ENCODE data around the gene CEP68. TPM values are rescaled to one million over a fixed set of nuclear protein-coding genes. Genes with fewer than 3 reads are reported as not detected.

CEP68 gene
- total and polyA plus RNA-seq, 5 experiments from 2014 or later = 26.6 to 61.7 (median 39.1) TPM

DNA sequence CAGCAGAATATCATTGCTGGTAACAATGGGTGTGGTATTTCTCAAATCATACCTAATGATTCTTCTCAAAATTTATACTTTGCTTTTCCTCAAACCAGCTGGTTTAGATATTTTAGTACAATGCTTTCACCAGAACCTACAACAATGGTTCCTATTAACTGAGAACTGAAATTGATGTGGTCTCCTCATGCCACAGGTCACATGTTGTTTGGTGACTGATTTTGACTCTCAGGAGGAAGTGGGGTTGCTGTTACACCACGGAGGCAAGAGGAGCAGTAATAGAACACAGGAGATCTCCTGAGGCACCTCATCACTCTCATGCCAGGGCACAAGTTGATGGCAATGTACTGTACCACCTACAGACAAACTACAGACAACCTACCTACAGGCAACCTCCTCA lies 3.0 kb upstream of the CEP68 start:
- no peaks in the 10 kb centered on the region for H3K27me3 Mint-ChIP-seq
- no peaks in the 10 kb centered on the region for H3K36me3 Mint-ChIP-seq
- ATAC-seq = peak; percentile 10 to 38
- H3K4me1 Mint-ChIP-seq = peaks cover 32 to 58% (median 54%) of the 10 kb centered on the region in 4 donors
- no peaks in the 10 kb centered on the region for H3K9me3 Mint-ChIP-seq
- POLR2A ChIA-PET = interaction anchor here (0.6 to 1.7 kb wide), 4 partner anchors 12 to 135 kb away, joined by 4 to 5 read pairs (median 5); partner anchors contain the start of gene RAB1A
- DNase-seq = peak in 9 of 10 donors; percentile 16 to 78 (median 55)
- H3K4me3 Mint-ChIP-seq = peak overlapping the region; percentile 38 to 81 (median 62)
- H3K27ac Mint-ChIP-seq = peak overlapping the region in 9 of 10 donors; percentile 62 to 88 (median 81)

DNA sequence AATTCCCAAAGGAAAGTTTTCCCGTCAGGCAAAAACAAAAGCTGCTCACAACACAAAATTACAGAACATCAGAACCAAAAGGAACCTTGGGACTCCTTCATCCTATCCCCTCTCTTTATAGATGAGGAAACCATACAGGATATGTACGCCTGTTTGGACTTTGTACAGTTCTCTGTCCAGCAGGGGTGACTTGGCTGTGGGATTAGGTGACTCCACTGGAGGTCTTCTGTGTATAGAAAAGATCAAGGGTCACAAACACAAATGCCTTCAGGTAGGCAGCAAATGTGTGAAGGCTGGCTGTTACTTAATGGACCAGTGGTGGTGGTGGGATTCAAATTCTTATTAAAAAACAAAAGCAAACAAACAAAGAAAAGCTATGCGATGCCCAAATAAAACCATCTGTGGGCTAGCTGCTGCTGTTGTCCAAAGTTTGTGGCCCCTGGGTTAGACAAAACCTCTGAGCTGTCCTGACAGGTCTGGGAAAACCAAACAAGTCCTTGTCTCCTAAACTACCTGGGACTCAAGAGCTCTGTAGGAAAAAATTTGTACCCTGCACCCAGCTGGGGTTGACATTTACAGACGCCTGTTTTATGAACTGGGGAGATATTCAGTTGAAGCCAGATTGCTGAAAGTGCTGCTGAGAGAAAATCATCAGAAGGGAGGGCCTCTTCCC lies 1.3 kb upstream of the CEP68 start:
- POLR2A ChIA-PET = interaction anchor here (0.9 to 5.0 kb wide), 11 partner anchors 9 to 1466 kb away, joined by 3 to 64 read pairs (median 5); partner anchors contain the start of genes ACTR2, AFTPH, MDH1 and RAB1A
- Mint-ChIP-seq H3K4me1 (peaks cover 36 to 75% (median 69%) of the 10 kb centered on the region in 4 donors), H3K9me3 (no peaks in the 10 kb centered on the region), H3K27me3 (no peaks in the 10 kb centered on the region), H3K27ac (peak overlapping the region in 9 of 10 donors; percentile 48 to 99 (median 95)), H3K4me3 (peak overlapping the region; percentile 81 to 98 (median 96)), H3K36me3 (no peaks in the 10 kb centered on the region)
- no peak for ATAC-seq
- DNase-seq = no peak

DNA sequence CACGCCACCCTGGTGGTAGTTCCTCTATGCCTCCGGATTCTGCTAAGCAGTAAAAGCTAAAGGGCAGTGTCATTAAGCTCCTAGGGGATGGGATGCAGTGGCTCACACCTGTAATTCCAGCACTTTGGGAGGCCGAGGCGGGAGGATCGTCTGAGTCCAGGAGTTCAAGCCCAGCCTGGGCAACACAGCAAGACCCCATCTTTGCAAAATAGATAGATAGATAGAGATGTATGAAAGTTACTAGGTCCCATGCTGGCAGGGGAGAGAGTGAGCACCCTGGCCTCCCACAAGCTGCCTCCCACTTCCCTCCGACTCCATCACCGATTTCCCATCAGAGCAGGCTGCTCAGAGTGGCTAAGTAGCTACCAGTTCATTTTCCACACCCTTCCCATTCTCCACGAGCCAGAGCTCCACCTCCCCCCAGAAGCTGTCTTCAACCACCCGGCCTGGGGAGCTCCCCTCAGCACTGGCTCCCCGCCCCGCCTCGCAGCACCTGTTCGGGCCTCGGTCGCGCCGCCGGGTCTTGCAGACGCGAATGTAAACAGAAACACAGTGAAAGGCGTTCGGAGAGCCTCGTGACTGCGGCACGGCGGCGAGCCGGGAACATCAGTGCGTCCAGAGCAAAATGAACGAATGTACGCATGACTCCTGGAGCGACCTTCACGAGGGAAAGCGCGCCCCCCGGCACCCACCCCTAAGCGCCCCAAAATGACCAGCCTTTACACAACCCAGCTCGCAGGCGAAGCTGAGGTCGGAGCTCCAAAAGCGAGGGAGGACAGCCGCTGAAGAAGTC lies 598 bp upstream of the CEP68 start:
- POLR2A ChIA-PET = interaction anchor here (0.8 to 5.0 kb wide), 17 partner anchors 10 to 1467 kb away, joined by 3 to 64 read pairs (median 5); partner anchors contain the start of genes ACTR2, AFTPH, MDH1 and RAB1A
- no peaks in the 10 kb centered on the region for H3K9me3 Mint-ChIP-seq
- peaks cover 0 to 2% (median 0%) of the 10 kb centered on the region in 3 donors for H3K36me3 Mint-ChIP-seq
- ATAC-seq (peak; percentile 43 to 48), DNase-seq (peak in 5 of 10 donors; percentile 59 to 67 (median 60))
- peak overlapping the region; percentile 79 to 99 (median 96) for H3K27ac Mint-ChIP-seq
- peaks cover 36 to 82% (median 74%) of the 10 kb centered on the region in 4 donors for H3K4me1 Mint-ChIP-seq
- no peaks in the 10 kb centered on the region for H3K27me3 Mint-ChIP-seq
- peak overlapping the region; percentile 81 to 98 (median 96) for H3K4me3 Mint-ChIP-seq

DNA sequence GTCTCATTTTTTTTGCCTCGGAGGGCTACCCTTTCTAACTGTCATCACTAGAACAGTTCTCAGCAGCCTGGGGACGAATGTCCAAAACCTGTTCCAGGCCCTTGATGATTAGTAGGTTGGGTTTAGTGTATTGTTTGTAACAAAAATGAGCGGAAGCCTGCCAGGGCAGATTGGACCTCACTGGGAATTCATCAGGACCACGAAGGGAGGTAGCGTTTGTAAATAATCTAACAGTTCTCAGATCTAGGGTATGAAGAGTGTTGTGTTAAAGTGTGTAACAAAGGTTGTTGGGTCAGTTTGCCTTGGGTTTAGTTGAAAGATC lies 799 bp downstream of the CEP68 start:
- H3K27ac Mint-ChIP-seq = peak overlapping the region; percentile 2 to 98 (median 92)
- peaks cover 37 to 87% (median 80%) of the 10 kb centered on the region in 4 donors for H3K4me1 Mint-ChIP-seq
- DNase-seq (no peak), ATAC-seq (no peak)
- H3K27me3 Mint-ChIP-seq = no peaks in the 10 kb centered on the region
- POLR2A ChIA-PET = interaction anchor here (0.6 to 5.0 kb wide), 8 partner anchors 8 to 533 kb away, joined by 4 to 64 read pairs (median 8); partner anchors contain the start of genes ACTR2, AFTPH and RAB1A
- peak overlapping the region; percentile 80 to 100 (median 92) for H3K4me3 Mint-ChIP-seq
- no peaks in the 10 kb centered on the region for H3K9me3 Mint-ChIP-seq
- peaks cover 0 to 2% (median 0%) of the 10 kb centered on the region in 3 donors for H3K36me3 Mint-ChIP-seq

DNA sequence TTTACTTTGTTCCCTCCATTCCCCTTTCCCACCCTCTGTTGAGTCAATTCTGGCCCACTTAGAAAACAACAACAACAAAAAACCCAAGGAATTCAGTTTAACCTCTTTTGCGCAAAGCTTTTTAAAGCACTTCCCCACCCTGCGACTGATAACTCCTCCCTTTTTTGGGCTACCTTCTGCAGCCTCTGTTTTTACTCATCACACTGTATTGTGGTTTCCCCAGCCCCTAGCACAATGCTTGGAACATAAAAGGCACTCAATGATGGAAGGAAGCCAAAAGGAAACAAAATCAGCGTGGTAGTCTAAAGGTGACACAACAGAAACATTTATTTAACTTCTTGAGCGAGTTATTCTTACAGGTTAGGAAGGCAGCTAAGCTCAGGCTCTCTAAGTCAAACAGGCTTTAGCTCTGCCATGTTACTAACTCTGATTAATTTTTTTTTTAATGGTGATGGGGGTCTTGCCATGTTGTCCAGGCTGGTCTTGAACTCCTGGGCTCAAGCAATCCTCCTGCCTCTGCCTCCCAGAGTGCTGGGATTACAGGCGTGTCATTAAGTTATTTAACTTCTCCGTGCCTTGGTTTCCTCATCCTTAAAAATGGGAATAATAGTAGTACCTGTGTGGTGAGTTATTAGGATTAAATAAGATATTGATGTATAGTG lies 1.3 kb downstream of the CEP68 start:
- POLR2A ChIA-PET = interaction anchor here (0.6 to 5.0 kb wide), 8 partner anchors 8 to 533 kb away, joined by 4 to 64 read pairs (median 8); partner anchors contain the start of genes ACTR2, AFTPH and RAB1A
- H3K27ac Mint-ChIP-seq = peak overlapping the region; percentile 2 to 98 (median 92)
- DNase-seq (peak in 9 of 10 donors; percentile 42 to 91 (median 74)), ATAC-seq (peak; percentile 56 to 60)
- no peaks in the 10 kb centered on the region for H3K27me3 Mint-ChIP-seq
- H3K4me1 Mint-ChIP-seq = peaks cover 37 to 83% (median 76%) of the 10 kb centered on the region in 4 donors
- peaks cover 0 to 2% (median 0%) of the 10 kb centered on the region in 3 donors for H3K36me3 Mint-ChIP-seq
- peak overlapping the region; percentile 80 to 100 (median 92) for H3K4me3 Mint-ChIP-seq
- H3K9me3 Mint-ChIP-seq = no peaks in the 10 kb centered on the region

DNA sequence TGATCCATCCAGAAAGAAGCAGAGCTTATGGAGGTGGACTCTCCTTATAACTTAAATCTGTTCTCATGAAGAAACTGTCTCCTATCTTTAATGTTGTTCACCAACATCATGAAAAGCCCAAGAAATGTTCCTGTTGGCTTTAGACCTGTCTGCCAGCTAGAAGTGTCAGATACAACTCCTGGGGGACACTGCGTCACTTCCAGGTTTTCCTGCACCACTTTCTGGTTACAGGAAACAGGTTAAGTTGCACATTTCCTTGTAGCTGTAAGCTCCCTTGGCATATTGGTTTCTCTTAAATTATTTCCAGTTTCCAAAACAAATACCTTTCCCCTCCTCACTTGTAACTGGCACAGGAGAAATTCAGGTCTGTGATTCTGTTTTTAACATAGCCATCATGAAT lies 2.9 kb downstream of the CEP68 start:
- Mint-ChIP-seq H3K36me3 (peaks cover 0 to 2% (median 0%) of the 10 kb centered on the region in 3 donors), H3K4me1 (peaks cover 34 to 83% (median 73%) of the 10 kb centered on the region in 4 donors), H3K4me3 (peak overlapping the region in 9 of 10 donors; percentile 7 to 98 (median 54)), H3K9me3 (no peaks in the 10 kb centered on the region), H3K27me3 (no peaks in the 10 kb centered on the region), H3K27ac (peak overlapping the region in 1 of 10 donors; percentile 58)
- ATAC-seq (no peak), DNase-seq (no peak)
- POLR2A ChIA-PET = interaction anchor here (0.5 to 5.0 kb wide), 6 partner anchors 9 to 166 kb away, joined by 3 to 64 read pairs (median 5); partner anchors contain the start of gene RAB1A

DNA sequence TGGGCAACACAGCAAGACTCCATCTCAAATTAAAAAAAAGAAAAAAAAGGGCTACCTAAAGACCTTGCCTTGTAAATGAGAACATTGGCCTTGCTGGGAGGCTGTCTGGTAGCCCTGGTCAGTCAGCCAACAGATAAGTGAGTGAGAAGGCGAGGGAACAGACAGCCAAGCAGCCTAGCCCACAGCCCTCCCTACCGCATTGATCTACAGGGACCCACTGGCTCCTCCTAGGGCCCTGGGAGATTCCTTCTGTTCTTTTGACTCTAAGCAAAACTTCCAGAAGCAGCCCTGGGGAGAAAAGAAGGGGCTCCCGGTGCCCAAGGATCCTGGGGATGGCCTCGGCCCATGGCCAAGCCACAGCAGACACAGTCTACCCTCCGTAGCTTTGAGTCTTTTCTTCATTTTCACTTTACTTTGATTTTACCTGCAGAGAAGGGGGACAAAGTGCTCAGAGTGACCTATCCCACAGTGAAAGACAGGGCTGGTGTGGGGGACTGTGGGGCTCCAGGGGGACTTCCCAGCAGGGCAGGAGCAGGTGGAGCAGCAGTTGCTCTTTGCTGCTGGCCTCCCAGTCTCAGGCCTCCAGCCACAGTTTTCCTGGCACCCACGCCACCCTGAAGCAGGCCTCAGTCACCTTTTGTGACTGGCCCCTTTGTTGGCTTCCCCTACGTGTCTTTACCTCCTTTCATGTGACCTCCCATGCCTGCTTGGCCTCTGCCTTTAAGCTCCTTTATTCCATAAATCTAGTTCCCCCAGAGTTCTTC lies 5.1 kb downstream of the CEP68 start:
- no peaks in the 10 kb centered on the region for H3K9me3 Mint-ChIP-seq
- H3K27ac Mint-ChIP-seq = peak overlapping the region in 3 of 10 donors; percentile 25 to 45 (median 43)
- POLR2A ChIA-PET = interaction anchor here (1.0 kb wide), 1 partner anchor 69 kb away, joined by 3 read pairs; the partner anchor contains the start of gene RAB1A
- DNase-seq (no peak), ATAC-seq (no peak)
- no peaks in the 10 kb centered on the region for H3K27me3 Mint-ChIP-seq
- peaks cover 26 to 79% (median 70%) of the 10 kb centered on the region in 4 donors for H3K4me1 Mint-ChIP-seq
- peaks cover 0 to 2% (median 0%) of the 10 kb centered on the region in 3 donors for H3K36me3 Mint-ChIP-seq
- peak overlapping the region in 1 of 10 donors; percentile 9 for H3K4me3 Mint-ChIP-seq

DNA sequence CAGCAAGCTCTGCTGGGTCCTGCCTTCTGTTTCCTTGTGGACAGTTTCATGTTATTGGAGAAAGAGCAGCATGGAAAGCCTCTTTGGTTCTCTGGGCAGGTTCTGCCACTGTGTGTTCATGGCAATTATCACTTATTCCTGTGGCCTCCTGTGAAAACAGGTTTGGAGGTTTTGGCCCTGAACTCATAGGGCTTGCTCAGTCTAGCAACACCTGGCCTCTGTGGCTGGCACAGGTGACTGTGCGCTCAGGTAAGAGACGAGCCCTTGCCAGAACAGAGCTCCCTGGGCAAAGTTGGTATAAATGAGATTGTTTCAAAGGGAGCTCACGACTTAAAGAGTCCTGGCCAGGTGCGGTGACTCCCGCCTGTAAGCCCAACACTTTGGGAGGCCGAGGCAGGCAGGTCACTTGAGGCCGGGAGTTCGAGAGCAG lies 5.7 kb downstream of the CEP68 start:
- DNase-seq (no peak), ATAC-seq (no peak)
- peak overlapping the region in 2 of 10 donors; percentile 25 to 45 for H3K27ac Mint-ChIP-seq
- H3K4me1 Mint-ChIP-seq = peaks cover 26 to 82% (median 72%) of the 10 kb centered on the region in 4 donors
- H3K36me3 Mint-ChIP-seq = peaks cover 0 to 2% (median 0%) of the 10 kb centered on the region in 3 donors
- H3K27me3 Mint-ChIP-seq = no peaks in the 10 kb centered on the region
- POLR2A ChIA-PET = interaction anchor here (0.9 to 1.0 kb wide), 2 partner anchors 68 to 71 kb away, joined by 3 read pairs; partner anchors contain the start of gene RAB1A
- no peak overlapping the region for H3K4me3 Mint-ChIP-seq
- H3K9me3 Mint-ChIP-seq = no peaks in the 10 kb centered on the region

DNA sequence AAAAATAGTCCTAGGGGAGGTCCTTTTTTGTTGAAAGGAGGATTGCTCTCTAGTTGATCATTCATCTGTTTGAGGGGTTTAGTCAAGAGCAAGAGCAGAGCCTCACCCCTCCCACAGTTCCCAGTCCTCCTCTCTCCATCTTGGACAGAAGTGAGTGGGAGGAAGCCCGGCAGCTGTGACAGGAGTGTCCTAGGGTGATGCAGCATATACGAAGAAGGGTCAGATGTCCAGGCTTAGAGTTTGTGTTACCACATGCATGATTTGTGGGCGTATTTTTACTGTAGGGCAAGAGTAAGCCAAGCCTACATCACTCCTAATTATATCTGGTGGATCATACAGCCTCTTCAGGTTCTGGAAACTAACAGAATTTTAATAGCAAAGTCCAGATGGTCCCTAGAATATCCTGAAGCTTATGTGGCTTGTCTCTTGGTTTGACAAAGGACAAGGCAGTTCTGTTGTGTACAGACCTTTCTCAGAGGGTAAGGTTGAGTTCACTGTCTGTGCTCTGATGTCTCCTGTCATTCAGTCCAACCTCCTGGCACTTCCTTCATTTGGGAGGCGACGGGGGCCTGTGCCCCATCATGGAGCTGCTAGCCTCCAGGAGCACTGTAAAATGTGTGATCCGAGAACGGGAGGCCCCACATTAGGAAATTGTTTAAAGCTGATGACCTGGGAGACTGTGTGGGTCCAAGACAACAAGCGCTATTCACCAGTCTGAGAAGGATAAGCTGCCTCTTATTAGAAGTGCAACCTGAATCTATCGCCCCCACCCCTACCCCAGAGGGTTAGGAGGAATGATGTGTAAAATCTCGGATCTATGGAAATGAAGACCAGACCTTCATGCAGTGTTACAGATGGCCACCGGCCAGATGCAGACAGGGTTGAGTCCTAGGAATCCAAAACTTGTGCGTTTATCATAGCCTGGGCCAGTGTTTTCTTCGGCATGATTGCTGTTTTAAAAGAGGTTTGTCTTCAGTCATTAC lies 6.9 kb downstream of the CEP68 start:
- peak overlapping the region in 2 of 10 donors; percentile 62 to 66 for H3K27ac Mint-ChIP-seq
- H3K4me1 Mint-ChIP-seq = peaks cover 28 to 83% (median 72%) of the 10 kb centered on the region in 4 donors
- no peaks in the 10 kb centered on the region for H3K27me3 Mint-ChIP-seq
- POLR2A ChIA-PET = interaction anchor here (0.9 kb wide), 1 partner anchor 70 kb away, joined by 3 read pairs; no protein-coding TSS in a partner anchor
- no peaks in the 10 kb centered on the region for H3K9me3 Mint-ChIP-seq
- H3K36me3 Mint-ChIP-seq = peaks cover 0 to 2% (median 0%) of the 10 kb centered on the region in 3 donors
- no peak overlapping the region for H3K4me3 Mint-ChIP-seq
- no peak for DNase-seq
- no peak for ATAC-seq

All from naive thymus-derived CD8-positive, alpha-beta T cell (primary cell).